Activated naive CD4-positive, alpha-beta T cell treated with anti-CD3 and anti-CD28 coated beads, Interleukin-2, amount 50 U/mL, for 72 hours (primary cell): ENCODE data around the gene PAQR8. TPM values are rescaled to one million over a fixed set of nuclear protein-coding genes. Genes with fewer than 3 reads are reported as not detected.

Source experiments
- ATAC-seq, 2 donors: fragments of 150-1000 bp; cut with Tn5 transposase; 2 replicates each; pipeline ENCODE4 v1.10.0; 2021; ENCODE audit warnings: mild to moderate bottlenecking in 2 of 2, moderate library complexity in 2 of 2
- DNase-seq, 2 donors: peaks; one replicate each; pipeline ENCODE4 v3.0.0; 2021 to 2022; ENCODE audit warnings: low spot score in 2 of 2
- H3K27ac Mint-ChIP-seq, 2 donors: one replicate each; pipeline ENCODE4 v1.8.0; 2022; ENCODE audit warnings: mild to moderate bottlenecking in 2 of 2, mixed read lengths in 2 of 2
- H3K36me3 Mint-ChIP-seq, 2 donors: one replicate each; pipeline ENCODE4 v1.8.0; 2022; ENCODE audit warnings: mixed read lengths in 2 of 2
- H3K9me3 Mint-ChIP-seq, 2 donors: one replicate each; pipeline ENCODE4 v1.8.0; 2022; ENCODE audit warnings: mixed read lengths in 2 of 2
- total RNA-seq, 2 donors: library from RNA; stranded (reverse); gene quantifications; one replicate each; pipeline ENCODE4 v1.2.3, GENCODE V29; 2022

Gene PAQR8, protein sequence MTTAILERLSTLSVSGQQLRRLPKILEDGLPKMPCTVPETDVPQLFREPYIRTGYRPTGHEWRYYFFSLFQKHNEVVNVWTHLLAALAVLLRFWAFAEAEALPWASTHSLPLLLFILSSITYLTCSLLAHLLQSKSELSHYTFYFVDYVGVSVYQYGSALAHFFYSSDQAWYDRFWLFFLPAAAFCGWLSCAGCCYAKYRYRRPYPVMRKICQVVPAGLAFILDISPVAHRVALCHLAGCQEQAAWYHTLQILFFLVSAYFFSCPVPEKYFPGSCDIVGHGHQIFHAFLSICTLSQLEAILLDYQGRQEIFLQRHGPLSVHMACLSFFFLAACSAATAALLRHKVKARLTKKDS
- total RNA-seq: 10 to 100 TPM in 1 of 2 donors, 1 to 10 TPM in 1; 8.0 to 11.4 TPM

DNA sequence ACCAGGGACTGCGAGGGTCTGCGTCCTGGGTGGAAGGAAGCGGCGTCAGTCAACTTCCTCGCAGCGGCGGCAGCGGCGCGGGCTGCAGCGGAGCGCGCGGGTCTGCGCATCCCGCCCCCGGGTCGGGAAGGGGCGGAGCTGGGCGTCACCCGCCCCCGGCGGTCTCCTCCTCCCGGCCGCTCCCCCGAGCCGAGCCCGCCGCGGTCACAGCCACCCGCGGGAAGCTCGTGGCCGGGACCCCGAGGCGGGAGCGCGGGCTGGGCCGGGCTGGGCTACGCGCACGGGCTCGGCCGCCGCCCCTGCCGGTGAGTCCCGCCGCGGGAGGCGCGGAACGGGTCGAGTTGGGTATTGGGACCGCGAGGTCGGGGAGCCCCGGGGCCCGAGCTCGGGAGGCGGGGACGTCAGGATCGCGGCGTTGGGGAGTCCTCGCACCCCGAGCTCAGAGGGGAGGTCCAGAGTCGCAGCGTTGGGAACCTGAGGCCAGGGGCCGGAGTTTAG is at the start of gene PAQR8:
TSS of gene PAQR8 (plus strand) at position 207 of the 498 bp plus-strand sequence. CDS start 41,063 bp downstream, outside the sequence.
- no peaks in the 10 kb centered on the region for H3K9me3 Mint-ChIP-seq
- ATAC-seq (peak; percentile 93 to 95), DNase-seq (peak; percentile 81 to 83)

DNA sequence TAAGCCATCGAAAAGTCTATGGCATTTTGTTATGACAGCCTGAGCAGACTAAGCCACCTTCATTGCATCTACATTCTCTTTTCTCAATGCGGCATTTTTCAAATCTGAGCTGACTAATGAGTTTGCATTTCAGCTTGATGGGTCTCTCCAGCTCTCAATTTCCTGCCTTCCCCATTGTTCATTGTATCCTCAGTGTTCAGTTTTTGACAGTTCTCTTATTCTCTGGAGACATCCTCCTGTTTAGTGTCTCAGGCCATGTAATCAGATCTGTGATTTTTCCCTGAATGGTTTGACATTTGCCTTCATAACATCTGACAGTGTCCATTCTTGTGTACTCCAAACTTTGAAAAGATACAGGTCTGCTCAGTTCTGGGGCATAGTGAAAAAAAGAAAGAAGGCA is 49.5 kb upstream of the PAQR8 start:
- H3K27ac Mint-ChIP-seq: no peak overlapping the region

More for the DNA sequence above, at the start of gene PAQR8:
- H3K36me3 Mint-ChIP-seq: peaks cover 25 to 27% of the 10 kb centered on the region in 2 donors
- H3K27ac Mint-ChIP-seq: peak within 1 kb of the TSS; percentile 97

DNA sequence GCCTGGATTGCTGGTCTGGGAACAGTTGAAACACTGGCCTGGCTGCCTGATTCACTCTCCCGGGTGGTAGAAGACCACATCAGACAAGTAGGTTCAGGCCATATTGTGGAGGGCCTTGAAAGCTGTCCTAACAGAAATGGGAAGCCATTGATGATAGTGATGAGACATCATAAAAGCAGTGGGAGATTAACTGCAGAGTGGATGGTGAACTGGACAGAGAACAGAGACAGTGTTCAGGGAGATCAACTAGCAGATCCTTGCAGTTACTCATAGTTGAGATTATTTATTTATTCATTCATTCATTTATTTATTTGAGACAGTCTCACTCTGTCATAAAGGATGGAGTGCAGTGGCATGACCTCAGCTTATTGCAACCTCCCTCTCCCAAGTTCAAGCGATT is 47.2 kb upstream of the PAQR8 start:
- H3K27ac Mint-ChIP-seq: no peak overlapping the region
- peaks cover 0 to 3% of the 10 kb centered on the region in 2 donors for H3K9me3 Mint-ChIP-seq
- H3K36me3 Mint-ChIP-seq: no peaks in the 10 kb centered on the region
- ATAC-seq (no peak), DNase-seq (no peak)

More for the DNA sequence above, 49.5 kb upstream of the PAQR8 start:
- H3K36me3 Mint-ChIP-seq: no peaks in the 10 kb centered on the region
- no peak for DNase-seq
- H3K9me3 Mint-ChIP-seq: peaks cover 0 to 3% of the 10 kb centered on the region in 2 donors
- no peak for ATAC-seq

DNA sequence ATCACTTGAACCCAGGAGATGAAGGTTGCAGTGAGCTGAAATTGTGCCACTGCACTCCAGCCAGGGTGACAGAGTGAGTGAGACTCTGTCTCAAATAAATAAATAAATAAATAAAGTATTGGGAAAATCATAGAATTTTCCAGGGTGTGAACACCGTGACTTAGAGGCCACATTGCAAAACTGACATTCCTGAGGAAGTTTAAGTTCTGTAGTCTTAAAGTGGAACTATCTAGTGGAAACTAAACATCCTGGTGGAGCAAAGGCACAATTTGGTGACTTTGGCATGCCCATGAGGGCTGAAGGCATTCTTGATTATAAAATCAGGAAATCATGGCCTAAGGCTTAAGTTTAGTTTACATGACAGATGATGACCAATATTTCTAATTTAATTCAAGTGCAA is 44.7 kb upstream of the PAQR8 start:
- ATAC-seq: no peak
- H3K27ac Mint-ChIP-seq: no peak overlapping the region
- DNase-seq: no peak

DNA sequence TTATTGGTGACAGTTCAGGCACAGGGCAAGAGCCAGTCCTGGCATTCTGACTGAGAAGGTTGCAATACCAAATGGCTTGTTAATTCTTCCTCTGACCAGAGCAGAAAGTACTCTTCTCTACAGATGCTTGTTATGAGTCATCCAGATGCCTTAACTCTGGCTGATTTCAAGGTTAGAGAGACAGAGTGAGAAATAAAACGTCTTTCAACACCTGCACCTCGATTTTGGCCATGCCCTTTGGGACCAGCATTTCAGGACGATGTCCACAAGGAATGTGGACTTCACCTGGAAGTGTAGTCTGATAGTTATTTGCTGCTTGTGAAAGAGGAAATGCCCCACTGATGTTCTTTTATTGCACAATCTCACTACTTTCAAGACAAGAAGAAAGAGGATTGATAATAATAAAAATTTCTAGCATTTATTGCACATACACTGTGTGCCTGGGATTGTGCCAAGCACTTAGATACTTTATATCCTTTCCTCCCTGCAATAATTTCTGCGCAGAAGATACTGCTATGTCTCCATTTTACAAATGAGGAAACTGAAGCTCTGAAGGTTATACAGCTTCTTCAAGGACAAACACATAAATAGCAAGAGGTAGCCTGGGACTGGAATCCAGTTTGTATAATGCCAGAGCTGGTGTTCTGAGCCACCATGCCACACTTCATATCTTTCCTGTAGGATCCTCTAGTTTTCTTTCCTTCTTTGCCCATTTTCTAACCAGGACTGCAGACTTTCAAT is 43.9 kb upstream of the PAQR8 start:
- ATAC-seq: peak; percentile 86 to 87
- no peak for DNase-seq
- Mint-ChIP-seq H3K27ac (no peak overlapping the region), H3K9me3 (no peaks in the 10 kb centered on the region), H3K36me3 (no peaks in the 10 kb centered on the region)

More for the DNA sequence above, 44.7 kb upstream of the PAQR8 start:
- H3K36me3 Mint-ChIP-seq: no peaks in the 10 kb centered on the region
- H3K9me3 Mint-ChIP-seq: no peaks in the 10 kb centered on the region

DNA sequence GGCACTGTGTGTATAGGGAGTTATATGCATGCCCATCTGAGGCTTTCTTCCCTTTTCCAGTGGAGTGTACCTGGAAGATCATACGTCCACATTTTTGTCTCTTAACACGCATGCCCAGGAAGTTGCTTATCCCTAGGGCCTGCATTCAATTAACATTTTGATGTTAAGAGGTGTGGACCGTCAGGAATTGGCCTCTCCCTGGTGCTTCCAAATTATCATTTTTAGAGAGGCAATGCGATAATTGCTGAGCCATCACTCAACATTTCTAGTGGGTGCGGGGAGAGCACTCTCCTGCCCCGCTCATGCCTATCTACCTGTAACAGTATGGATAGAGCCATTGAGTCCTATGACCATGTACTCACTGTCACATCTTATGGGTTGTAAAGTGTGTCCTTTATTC is 37.8 kb upstream of the PAQR8 start:
- H3K9me3 Mint-ChIP-seq: no peaks in the 10 kb centered on the region
- H3K36me3 Mint-ChIP-seq: no peaks in the 10 kb centered on the region
- ATAC-seq (no peak), DNase-seq (no peak)
- H3K27ac Mint-ChIP-seq: no peak overlapping the region

DNA sequence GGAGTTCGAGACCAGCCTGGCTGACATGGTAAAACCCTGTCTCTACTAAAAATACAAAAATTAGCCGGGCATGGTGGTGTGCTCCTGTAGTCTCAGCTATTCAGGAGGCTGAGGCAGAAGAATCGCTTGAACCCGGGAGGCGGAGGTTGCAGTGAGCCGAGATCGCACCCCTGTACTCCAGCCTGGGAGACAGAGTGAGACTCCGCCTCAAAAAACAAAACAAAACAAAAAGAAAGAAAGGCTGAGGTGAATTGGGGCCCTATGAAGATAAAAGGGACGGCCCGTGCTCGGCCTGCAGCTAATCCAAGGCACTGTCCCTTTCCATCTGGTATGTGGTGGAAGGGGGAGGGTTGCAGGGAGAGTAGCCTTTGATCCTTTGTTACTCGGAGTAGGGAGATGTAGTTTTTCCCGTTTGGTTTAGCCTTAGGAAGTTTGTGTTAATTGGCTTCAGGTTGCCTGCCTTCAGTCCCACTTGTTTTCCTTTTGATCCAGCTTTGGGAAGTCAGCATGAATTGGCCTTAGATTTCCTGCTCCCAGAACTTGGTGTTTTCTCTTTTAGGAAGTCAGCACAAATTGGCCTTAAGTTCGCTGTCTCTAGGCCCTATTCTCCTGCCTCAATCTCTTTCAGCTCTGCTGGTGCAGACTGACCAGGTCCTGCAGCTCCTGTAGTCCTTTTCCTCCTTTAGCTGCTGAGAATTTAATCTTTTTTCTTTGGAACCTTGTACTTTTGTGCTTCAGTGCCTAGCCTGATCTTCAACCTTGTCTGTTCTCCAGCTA is 36.1 kb upstream of the PAQR8 start:
- H3K36me3 Mint-ChIP-seq: no peaks in the 10 kb centered on the region
- H3K27ac Mint-ChIP-seq: no peak overlapping the region
- DNase-seq: no peak
- H3K9me3 Mint-ChIP-seq: no peaks in the 10 kb centered on the region
- no peak for ATAC-seq

DNA sequence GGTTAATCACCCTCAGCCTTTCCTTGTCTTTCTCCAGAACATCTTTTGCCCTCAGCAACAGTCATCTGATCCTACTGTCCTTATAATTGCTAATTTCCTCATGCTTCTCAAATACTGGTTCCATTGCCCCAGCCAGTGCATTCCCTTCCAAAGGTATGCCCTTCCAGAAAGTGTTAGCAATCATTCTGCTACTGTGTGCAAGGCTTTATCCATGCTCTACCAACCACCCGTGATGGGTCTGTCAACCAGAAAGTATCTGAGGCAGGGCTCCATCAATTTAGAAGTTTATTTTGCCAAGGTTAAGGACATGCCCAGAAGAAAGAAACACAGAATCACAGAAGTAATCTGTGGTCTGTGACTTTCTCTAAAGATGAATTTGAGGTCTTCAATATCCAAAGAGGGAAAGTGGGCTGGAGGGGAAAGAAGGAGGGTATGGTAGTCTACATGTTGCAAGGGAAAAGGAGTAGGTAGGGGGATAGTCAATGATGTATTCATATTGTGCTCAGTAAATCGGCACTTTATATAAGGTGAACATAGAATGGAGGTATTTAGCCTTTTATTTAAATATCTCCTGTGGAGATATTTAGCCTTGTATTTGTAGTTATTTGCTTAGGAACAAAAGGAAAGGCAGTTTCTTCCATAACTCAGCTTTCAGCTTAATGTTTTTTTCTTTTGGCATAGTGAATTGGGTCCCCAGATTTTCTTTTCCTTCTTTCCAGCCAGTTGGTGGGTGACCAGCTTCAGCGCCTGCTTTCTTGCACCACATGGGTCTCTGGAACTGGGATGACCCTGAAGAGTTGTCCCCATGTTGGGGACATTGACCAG is 35.2 kb upstream of the PAQR8 start:
- H3K9me3 Mint-ChIP-seq: no peaks in the 10 kb centered on the region
- H3K36me3 Mint-ChIP-seq: no peaks in the 10 kb centered on the region
- no peak overlapping the region for H3K27ac Mint-ChIP-seq
- no peak for ATAC-seq
- no peak for DNase-seq

DNA sequence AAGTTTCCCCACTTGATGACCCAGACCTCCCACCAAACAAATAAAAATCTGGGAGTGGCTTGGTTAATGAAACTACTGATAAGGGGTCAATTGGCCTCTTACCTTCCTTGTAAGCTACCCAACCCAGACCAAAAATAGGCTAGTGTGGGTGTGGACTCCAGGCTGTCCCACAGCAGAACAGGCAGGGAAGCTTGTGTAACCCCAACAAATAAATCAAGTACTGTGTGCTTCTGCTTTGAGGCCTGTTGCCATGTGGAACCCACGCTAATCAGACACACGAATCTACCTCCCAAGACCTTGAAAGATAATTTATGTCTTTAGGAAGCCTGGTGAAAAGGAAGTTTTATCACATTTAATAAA is 33.7 kb upstream of the PAQR8 start:
- ATAC-seq: no peak
- Mint-ChIP-seq H3K27ac (no peak overlapping the region), H3K36me3 (no peaks in the 10 kb centered on the region), H3K9me3 (peaks cover 0 to 4% of the 10 kb centered on the region in 2 donors)
- DNase-seq: no peak

DNA sequence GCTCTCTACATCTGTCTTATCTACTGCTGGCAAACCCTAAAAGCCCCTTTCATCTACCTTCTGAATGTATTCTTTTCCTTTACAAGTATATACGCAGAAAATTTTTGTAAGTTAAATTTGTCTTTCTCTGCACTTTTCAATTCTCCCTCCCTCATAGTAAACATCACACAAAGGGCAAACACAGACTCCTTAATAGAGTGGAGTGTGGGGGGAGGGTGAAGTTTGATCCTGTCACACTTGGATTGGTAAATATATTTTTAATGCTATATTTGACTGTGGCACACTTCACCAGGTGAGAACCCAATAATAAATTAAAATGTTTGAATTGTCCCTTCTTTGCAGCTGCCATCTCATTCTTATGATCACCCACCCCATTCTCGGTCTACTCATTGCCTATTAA is 33.2 kb upstream of the PAQR8 start:
- H3K27ac Mint-ChIP-seq: no peak overlapping the region
- DNase-seq: no peak
- no peaks in the 10 kb centered on the region for H3K36me3 Mint-ChIP-seq
- H3K9me3 Mint-ChIP-seq: peaks cover 0 to 4% of the 10 kb centered on the region in 2 donors
- ATAC-seq: no peak

DNA sequence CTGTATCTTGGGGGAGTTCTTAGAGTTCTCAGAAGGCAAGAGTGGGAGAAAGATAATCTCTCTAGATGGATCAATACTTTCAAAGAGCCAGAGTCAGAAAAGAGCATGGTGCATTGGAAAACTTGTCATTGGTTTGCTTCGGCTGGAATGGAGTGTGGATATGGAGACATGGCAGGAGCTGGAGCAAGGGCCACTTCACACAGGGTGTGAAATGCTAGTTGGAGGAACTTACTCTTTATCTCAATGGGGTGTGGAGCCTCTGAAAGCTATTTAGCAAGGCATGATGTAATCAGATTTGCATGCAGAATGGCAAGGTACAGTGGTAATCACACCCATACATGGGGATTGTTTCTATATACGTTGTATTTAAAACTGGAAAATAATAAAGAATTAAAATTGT is 31.5 kb upstream of the PAQR8 start:
- DNase-seq (no peak), ATAC-seq (no peak)
- H3K27ac Mint-ChIP-seq: no peak overlapping the region
- H3K9me3 Mint-ChIP-seq: peaks cover 0 to 4% of the 10 kb centered on the region in 2 donors
- H3K36me3 Mint-ChIP-seq: no peaks in the 10 kb centered on the region

DNA sequence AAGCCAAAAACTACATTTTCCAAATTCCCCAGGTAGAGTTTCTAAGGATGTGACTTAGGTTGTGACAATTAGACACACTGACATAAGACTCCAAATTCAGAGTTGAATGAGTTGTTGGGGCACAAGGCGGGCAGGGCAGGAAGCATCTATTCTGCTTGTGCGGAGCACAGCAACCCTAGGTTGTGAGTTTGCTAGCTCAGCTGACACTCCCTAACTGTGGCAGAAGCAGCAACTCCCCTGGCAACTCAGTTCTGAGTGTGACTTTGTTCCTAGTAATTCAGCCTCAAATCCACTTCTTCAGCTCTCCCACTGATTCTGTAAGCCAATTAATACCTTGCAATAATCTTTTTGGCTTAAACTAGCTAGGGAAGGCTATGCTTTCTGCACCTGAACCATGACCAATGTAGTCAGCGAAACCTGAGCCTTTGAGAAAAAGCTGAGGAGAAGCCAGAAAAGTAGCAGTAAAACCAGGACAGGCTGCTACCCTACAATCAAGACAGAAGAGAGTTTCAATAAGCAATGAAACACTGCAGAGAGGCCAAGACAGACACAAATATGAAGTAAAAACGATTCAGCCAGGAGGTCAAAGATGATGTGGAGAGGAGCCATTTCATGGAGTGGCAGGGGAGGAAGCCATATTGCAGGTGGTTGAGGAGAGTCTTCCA is 30.0 kb upstream of the PAQR8 start:
- ATAC-seq: no peak
- H3K27ac Mint-ChIP-seq: peak overlapping the region in 1 of 2 donors; percentile 38

DNA sequence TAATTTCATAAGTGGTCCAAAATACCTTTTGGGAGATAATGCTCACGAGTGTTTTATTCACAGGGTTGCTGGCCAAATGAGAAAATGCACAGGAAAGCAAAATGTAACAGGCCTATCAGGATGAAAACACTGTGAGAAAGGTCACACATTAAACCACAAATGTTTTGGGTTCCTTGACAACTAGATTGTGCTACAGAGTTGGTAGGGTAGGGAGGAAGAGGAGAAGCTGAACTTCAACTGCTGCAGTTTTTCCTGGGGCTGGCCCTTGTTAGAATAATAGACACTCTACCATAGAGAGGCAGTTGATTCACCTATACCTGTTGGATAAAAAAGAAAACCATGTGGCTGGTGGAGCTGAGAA is 28.1 kb upstream of the PAQR8 start:
- DNase-seq (no peak), ATAC-seq (peak; percentile 50 to 80)
- Mint-ChIP-seq H3K9me3 (peaks cover 0 to 4% of the 10 kb centered on the region in 2 donors), H3K36me3 (no peaks in the 10 kb centered on the region), H3K27ac (peak overlapping the region; percentile 38 to 52)

More for the DNA sequence above, 30.0 kb upstream of the PAQR8 start:
- H3K36me3 Mint-ChIP-seq: no peaks in the 10 kb centered on the region
- peaks cover 0 to 4% of the 10 kb centered on the region in 2 donors for H3K9me3 Mint-ChIP-seq
- DNase-seq: no peak

DNA sequence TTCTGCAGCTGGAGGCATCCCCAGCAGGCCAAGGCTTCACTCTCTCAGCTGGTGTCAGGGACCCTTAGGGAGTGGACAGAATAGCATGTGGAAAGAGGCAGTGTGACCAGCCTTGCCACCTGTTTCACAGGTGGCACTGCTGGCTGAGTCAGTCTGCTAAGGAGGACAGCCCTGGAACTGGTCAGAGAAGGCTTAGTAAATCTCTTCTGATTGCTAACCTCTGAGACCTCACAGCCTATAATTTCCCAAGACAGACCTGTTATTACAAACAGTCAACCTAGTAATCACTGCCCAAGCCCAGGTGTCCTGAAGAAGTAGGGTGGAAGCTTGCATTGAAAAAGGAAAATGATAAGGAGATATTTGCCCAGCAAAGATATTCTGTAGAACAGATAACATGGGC is 26.4 kb upstream of the PAQR8 start:
- H3K9me3 Mint-ChIP-seq: peaks cover 0 to 4% of the 10 kb centered on the region in 2 donors
- no peak for DNase-seq
- no peaks in the 10 kb centered on the region for H3K36me3 Mint-ChIP-seq
- ATAC-seq: no peak
- peak overlapping the region in 1 of 2 donors; percentile 63 for H3K27ac Mint-ChIP-seq

DNA sequence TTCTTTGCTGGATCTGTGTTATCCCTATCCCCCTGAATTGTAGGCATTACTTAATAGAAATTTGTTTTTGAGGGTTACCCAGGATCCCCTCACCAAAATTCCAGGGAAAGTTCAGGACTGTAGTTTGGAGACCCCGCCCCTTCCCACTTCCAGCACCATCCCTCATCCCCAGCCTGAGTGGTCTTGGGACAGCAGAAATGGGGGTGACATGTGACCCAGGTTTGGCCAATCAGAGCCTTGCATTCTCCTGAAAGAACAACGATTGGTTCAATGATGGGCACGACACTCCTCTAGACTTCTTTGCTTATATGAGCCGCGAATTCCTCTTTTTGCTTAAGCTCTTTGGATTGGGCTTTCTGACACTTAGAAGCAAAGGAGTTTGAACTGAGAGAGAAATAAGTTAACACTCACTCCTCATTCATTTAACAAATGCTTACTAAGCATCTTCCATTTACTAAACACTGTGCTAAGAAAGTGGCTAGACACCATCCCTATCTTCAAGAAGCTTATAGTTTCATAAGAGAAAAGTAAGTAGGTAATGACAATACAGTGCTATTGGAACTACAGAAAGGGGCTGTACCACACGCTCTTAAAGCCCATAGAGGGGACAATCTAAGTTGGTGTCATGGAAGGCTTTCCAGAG is 24.9 kb upstream of the PAQR8 start:
- DNase-seq: no peak
- peak; percentile 21 to 30 for ATAC-seq
- Mint-ChIP-seq H3K27ac (peak overlapping the region in 1 of 2 donors; percentile 8), H3K9me3 (peaks cover 0 to 3% of the 10 kb centered on the region in 2 donors), H3K36me3 (no peaks in the 10 kb centered on the region)
